Activated CD4-positive, alpha-beta T cell treated with anti-CD3 and anti-CD28 coated beads, Interleukin-2, Interleukin-6, amounts not matched to agents 100 ng/mL and 50 ng/mL, durations not matched to agents 16 hours and 8 hours (primary cell): Measurements from ENCODE around the gene DLL4.
A peak's percentile ranks its signal among the peaks of the same experiment; 100 is the strongest.
"Not testable (repeated sequence)": the region's sequence is repeated elsewhere in the genome, so short reads cannot be mapped to it uniquely, and the experiment has no call there.

Experiments
- DNase-seq: peaks from one replicate; pipeline ENCODE4 v3.0.0-alpha.2; 2020

Gene DLL4

DNA sequence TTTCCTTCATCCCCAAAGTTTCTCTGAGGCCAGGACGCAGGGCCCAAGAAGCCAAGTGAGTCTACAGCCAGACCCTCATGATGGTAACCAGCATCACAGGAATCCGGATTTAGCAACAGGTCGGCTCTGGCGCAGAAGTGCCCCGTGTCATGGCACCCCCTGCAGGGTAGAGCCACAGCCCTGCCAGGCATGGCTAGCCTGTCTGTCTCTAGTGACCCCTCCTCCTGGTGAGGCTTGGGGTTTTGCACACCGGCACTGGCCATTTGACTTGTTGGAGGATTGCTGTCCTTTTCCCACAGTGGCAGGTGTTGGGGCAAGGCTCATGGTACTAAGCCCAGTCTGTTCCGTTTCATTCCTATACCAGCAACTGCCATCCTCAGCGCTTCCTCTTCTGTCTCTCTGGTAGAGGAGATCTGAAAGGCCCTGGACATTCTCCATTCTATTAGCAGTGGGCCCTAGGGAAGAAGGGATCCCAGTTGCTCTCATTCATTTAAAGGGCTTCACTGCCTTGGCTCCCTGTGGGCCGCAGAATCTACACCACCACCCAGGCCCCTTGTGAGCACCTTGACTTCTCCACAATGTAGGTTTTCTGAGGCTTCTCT is 14.7 kb downstream of the DLL4 start:
- DNase-seq, result no peak

DNA sequence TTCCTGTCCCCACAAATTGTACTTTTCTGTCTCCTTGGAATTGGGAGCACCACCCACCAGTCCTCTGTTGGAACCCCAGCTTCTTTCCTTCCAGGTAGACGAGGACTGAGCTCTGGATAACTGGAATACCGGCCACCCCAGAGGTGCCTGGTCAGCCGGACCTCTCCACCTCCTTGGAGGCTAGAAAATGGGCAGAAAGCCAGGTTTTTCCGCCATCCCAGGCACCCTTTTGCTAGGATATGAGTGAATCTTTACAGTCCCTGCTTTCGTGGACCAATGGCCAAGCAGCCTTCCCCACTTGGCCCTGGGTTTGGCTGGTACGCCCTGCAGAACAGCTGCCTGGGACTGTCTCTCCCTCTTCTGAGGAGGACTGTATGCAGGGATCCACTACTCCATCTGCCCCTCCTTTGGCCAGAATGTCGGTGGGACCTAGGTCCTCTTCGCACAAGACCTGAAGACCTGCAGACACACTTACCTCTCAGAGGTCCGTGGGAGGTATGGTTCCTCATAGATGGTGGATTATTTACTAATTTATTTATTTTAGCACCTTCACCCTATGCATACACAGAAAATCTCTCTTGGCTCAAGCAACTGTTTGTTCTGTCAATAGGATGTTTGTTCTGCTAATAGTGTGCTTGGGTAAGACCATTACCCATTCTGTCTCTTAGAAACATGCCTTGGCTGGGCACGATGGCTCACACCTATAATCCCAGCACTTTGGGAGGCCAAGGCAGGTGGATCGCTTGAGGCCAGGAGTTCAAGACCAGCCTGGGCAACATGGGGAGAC is 15.6 kb downstream of the DLL4 start:
- no peak for DNase-seq

DNA sequence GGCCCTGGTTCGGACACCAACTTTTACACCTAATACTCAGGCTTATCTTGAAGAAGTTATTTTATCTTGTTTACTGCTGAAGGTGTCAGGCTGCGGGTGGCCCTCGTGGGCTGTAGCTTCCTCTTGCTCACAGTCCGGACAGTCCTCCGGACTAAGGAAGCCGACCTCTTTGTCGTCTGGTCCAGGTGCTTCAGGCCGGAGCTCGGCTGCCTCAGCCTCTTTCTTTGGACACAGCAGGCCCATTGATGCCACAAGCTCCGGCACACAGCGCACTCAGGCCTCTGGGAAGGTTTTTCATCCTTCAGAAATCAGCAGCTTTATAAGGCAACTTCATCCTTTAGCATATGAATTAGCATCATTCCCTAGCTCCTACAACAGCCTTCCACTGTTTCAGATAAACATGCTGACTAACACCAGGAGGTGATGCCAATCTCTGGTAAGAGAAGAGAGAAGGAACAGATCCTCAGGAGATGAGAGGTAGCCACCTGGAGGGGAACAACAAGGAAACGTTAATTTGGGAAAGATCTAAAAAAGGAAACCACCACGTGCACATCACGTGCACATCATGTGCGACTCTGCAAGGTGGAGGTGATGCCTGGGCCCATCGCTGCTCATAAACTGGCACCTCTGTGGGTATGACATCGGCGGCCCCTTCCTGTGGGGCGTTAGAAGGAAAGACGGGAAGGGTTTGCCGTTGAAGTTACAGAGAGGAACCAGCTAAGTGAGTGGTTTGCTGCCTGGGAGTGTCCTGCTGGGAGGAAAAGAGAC is 19.8 kb downstream of the DLL4 start:
- no peak for DNase-seq

DNA sequence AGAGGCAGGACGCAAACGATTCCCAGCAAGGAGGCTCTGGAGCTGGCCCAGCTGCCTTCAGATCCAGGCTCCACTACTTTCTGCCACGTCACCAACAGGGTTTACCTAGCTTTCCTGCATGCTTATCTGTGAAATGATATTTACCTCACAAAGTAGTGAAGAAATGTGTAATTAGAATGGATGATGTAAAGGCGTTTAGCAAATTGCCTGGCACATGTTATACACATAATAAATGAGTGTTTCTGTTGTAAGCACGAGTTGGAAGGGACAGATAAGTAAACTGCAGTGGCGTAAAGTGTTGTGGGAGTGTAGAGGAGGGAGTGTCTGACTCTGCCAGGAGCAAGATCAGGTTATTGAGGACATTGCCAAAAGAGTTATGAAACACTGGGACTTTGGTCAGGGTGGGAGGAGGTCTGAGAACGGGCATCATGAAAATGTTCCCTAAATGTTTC is 20.6 kb downstream of the DLL4 start:
- DNase-seq, result no peak

DNA sequence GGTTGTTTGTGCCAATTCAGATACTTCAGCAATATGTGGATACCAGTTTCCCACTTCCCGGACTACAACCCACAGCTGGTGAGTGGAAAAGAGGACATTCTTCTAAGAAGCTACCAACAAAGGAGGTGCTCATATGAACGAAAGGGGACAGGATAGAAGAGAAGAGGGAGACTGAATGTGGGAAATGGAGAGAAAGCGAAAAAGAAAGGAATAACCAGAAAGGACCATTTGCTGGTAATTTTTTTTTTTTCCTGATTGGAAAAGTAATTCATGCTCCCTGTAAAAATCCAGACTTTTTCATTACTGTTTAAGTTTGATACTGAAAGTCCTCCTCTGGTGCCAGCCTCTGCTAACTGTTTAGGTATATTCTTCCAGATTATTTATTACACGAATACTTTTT is 22.6 kb downstream of the DLL4 start:
- no peak for DNase-seq

DNA sequence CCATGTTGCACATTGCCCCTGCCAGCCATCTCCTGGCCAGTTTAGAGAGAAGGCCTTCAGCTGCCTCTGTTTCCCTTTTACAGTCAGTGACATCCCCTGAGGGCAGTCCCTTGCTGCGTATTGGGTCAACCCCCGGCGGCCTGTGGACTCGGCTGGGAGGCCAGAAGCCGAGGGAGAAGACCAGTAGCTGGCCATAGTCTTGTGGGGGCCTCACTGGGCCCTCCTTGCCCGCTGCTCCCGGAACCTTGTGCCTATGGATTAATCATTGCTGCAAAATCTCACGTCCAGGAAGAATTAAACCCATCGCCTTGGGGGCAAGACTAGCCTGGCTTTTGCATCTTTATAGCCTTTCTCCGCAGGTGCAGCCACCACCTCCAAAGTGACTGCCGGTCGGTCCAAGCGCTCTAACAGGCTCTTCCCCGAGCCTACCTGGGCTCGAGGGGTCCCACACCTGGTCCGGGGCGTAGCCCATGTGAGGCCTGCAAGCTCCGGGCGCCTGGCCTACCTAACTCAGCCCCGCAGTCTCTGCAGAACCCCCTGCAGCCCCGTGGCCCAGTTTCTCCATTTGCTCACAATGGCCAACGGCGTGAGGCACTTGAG is 23.3 kb downstream of the DLL4 start:
- no peak for DNase-seq

DNA sequence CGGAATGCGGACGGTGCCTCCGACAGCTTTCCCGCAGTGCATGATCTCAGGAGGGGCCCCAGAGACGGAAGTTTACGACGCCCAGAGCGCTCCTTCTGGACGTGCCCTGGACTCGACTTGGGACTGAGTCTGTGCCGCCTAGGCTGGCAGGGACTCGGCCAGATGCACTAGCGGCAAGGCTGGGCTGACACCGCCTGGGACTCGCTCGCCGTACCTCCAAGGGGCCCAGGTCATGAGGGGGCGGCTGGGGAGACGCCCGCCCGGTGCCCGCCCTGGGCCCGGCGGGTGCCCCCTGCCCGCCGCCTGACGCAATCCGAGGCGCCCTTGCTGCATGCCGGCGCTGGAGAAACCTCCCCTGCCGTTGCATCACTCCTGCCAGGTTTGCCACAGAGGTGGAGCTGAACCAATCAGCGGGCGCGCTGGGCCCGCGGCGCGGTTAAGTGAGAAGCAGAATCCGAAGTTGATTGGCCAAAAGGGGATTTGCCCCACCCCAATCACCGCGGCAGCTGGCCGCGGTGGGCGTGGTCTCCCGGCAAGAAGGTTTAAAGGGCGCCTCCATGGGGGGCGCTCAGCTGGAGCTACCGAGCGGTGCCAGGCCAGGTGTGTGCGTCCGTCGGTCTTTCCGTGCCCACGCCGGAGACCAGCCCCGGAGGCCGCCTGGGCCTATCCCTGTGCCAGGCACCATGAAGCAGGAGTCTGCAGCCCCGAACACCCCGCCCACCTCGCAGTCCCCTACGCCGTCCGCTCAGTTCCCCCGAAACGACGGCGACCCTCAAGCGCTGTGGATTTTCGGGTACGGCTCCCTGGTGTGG is 24.0 kb downstream of the DLL4 start, which contains the start of gene CHAC1:
TSS of gene CHAC1 (plus strand) at position 571 of the 812 bp plus-strand sequence. CDS start at position 684, 113 bp downstream.
- peak; percentile 99 for DNase-seq

DNA sequence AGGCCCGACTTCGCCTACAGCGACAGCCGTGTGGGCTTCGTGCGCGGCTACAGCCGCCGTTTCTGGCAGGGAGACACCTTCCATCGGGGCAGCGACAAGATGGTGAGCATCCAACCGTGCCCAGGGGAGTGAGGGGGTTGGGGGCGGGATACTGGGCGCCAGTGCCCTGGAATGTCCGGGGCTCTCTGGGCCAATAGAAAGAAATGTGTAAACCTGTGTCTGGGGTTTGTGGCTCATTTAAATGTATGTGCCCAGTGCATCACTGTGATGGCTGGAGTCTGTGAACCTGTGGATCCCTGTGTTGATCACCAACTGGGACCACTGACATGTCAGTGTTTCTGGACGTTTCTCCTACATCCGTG is 24.6 kb downstream of the DLL4 start:
- no peak for DNase-seq

DNA sequence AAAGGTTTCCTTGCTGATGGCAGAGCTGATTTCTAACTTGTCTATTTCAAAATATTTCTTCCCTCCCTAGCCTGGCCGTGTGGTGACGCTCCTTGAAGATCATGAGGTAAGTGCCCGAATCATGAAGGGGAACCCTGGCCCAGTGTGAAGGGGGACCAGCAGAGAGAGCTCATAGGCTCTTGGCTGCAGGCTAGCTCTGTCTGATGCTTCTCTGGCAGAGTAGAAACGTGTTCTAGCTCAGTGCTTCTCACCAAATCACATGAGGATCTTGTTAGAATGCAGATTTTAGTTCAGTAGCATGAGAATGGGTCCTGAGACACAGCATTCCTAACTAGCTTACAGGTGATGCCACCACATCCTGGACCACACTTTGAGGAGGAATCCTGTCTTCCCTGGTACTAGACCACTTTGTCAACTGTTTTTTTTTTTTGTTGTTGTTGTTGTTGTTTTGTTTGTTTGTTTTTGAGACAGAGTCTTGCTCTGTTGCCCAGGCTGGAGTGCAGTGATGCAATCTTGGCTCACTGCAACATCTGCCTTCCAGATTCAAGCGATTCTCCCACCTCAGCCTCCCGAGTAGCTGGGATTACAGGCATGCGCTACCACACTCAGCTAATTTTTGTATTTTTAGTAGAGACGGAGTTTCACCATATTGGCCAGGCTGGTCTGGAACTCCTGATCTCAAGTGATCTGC is 25.2 kb downstream of the DLL4 start:
- DNase-seq, result not testable (repeated sequence)

DNA sequence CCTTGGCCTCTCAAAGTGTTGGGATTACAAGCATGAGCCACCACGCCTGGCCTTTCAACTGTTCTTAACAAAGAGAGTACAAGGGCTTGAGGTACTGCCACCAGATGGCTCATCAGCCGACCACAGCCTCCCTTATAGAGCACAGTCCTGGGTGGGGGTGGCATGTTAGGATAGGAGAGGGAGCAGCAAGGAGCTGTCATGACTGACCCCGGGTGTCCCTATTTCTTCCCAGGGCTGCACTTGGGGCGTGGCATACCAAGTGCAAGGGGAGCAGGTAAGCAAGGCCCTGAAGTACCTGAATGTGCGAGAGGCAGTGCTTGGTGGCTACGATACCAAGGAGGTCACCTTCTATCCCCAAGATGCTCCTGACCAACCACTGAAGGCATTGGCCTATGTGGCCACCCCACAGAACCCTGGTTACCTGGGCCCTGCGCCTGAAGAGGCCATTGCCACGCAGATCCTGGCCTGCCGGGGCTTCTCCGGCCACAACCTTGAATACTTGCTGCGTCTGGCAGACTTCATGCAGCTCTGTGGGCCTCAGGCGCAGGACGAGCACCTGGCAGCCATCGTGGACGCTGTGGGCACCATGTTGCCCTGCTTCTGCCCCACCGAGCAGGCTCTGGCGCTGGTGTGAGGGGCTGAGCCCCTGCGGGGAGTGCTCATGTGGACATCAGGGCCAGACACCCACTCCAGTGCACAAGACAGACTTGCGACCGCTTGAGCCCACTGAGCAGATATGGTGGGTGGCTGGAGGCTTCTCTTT is 26.2 kb downstream of the DLL4 start:
- no peak for DNase-seq

DNA sequence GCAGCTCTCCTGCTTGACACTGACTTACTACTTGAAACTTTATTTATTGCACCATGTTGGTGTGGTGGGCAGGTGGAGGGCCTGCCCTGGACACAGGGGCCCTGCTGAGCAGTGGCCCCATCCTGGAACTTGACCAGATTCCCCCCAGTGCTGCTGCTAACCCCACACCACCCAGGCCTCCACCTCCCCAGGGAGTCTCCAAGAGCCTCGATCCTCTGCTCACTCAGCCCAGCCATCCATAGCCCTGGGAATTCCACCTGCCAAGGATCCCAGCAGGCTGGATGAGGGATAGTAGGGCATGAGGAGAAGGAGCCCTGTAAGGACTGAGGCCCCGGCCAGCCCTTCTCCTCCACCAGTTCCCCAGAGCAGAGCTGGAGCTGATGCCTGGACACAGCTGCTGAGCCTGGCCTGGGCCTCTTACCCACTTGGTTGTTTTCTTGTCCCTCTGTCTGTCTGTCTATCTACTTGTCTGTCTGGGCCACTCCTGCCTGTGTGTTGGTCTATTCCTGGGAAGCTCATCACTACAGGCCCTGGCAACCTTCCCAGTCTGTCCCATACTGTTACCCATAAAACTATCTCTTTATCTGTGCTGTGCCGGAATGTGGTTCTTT is 26.9 kb downstream of the DLL4 start:
- no peak for DNase-seq

DNA sequence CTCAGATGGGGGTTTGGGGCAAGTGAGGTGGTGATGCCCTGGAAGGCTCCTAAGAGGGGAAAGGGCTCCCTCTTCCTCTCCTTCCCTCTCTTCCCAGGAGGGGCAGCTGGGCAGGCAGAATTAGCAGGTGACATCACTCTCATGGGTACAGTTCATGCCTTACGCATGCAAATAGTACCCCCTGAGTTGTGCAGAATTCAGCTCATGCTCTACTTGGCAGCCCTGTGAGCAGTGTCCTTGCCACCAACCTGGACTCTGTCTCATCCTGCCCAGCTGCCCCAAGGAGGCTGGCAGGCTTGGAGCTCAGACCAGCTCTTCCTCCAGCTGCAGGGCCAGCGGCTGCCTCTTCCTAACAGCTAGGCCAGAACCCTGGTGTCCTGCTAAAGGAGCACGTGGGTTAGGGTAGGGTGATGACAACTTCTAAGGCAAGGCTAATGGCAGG is 27.4 kb downstream of the DLL4 start:
- DNase-seq, result no peak

DNA sequence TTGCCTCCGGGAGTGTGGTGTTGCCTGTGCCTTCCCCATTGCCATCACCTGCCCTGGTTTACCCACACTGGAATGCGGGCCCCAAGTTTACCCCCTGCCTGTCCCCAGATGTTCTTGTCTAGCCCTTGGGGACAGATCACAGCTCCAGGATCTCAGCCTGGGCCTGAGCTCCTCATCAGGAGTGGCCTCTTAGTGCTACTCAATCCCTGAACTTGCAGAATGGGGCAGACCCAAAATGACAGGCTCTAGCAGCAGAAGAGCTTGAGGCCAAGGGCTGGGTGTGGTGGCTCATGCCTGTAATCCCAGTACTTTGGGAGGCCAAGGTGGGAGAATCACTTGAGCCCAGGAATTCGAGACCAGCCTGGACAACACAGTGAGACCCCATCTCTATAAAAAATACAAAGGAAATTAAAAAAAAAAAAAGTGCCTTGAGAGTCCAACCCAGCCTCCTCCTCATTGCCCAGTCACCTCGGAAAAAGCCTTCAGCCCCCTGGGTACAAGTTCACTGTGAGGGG is 28.0 kb downstream of the DLL4 start:
- DNase-seq, result no peak

DNA sequence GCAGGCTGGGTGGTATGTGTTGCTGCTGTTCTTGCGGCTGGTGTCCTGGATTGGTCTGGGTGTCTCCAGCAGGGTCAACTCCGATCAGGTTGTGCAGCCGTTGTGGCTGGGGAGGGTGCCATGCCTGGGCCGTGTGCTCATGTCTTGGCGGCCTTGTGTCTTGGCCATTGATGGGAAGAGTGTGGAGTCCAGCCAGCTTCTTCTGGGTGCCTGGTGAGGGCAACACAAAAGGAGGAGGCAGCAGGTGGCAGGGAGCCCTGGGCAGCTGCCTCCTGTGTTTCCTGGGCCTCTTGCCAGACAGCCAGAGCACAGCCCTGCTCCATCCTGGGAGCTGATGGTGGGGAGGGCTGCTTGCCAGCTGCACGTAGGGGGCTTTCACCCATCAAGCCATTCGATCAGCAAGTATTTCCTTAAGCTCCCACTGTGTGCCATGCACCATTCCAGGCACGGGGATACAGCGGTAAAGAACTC is 28.5 kb downstream of the DLL4 start:
- no peak for DNase-seq

DNA sequence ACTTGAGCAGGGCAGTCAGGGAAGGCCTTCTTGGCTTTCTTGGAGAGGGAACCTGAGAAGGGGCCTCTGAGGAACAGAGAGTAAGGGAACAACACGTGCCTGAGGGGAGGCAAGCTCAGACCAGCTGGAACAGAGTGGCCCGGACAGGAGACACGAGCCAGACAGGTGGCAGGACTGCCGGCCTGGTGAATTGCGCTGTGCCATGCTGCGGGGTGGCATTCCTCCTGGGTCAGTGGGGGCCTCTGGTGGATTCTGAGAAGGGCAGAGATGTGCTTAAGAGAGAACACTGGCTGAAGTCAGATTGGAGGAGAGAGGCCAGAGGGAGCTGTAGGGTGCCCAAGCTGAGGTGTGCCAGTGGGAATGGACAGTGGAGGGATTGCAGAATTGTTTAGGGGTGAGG is 29.0 kb downstream of the DLL4 start:
- DNase-seq, result no peak

DNA sequence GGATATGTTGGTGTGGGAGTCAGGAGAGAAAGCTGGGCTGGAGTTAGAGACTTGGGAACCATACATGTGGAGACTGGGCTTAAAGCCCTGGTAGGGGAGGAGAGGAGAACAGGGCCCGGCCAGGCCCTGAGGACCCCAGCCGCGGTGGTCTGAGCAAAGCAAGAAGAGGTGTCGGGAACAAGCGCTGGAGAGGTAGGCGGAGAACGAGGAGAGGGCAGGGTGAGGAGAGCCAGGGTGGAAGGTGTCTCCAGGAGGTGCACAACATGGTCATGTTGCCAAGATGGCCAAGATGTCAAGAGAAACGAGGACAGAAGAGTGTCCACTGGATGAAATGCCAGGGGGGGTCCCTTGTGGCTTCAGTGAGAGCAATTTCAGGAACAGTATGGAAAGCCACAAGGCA is 29.6 kb downstream of the DLL4 start:
- DNase-seq, result no peak

DNA sequence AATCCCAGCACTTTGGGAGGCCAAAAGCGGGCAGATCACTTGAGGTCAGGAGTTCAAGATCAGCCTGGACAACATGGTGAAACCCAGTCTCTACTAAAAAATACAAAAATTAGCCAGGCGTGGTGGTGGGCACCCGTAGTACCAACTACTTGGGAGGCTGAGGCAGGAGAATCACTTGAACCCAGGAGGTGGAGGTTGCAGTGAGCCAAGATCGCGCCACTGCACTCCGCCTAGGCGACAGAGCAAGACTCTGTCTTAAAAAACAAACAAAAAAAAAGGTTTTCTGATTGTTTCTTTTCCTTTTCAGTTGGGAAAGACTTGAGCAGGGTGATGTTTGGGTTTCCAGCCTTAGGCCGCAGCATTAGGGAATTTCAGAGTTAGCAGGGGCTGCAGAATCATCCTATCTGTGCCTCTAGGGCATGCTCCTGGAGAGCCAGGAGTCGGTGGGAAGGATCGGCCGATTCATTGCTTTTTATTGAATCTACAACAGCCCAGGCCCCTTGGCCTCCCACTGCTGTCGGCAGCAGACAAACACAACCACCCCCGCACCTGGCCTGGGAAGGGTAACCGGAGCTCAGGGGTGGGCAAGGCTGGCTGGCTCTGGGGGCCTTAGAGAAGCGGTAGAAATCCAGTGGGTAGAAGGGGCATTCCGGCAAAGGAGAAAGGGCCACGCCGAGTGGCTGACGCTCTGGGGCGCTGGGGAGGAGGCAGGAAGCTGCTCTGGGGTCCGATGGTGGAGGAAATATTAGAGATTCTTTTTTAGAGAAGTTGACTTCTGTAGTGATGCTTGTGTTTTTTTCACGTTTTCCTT is 30.4 kb downstream of the DLL4 start:
- DNase-seq, result no peak

DNA sequence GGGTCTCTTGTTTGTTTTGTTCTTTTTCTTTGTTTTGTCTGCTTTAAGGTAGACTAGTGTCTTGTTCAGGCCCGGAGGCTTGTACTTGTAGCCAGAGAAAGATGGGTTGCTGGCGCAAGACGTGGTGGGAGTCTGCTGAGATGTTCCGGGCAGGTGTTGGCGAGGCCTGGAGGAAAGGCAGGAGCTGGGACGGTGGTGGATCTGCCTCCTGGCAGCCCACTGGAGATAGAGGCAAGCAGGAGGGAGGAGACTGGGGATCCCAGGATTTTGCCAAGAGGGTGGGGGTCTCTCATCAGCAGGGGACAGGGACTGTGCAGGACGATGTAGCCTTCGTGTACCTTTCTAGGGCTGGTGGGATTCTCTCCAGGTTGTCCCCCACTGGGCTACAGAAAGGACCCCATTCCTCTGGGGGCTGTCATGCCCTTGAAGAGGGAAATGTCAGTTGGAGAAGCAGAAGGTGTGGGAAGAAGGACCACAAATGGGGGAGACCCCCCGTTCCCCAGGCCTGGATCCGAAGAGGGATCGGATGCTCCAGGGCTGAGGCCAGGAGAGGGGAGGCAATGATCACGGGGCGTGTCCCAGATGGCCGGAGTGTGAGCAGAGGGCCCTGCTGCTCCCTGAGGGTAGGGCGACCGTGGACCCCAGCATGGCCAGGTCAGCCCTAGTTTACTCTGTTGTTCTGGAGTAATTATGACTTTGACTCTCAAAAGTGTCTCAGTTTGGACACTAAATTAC is 31.2 kb downstream of the DLL4 start:
- DNase-seq, result no peak

DNA sequence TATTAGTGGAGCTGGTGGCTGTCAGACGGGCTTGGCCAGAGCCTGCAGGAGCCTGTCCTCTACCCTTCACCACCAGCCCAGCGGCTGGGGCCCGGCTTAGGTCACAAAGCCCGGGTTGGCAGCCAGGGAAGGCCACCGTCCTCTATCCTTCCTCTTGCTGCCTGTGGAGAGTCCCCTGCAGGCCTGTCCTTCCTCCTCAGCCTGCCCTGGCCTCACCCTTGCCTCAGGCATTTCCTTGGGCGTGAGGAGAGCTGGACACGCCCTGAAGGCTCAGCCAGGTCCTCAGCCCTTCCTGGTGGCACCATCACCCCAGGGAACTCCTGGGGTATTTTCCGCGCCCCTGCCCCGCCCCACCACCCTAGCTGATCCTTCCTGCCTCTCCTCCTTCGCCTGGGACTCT is 31.8 kb downstream of the DLL4 start:
- no peak for DNase-seq
